HG03575 (cell line): ENCODE data around the gene GPANK1.

ENCODE experiments used
- ATAC-seq: cut with Tn5 transposase; IDR thresholded peaks from one replicate; pipeline ENCODE4 v1.9.1; 2021; ENCODE audit not compliant: unreplicated experiment, insufficient number of reproducible peaks, low FRiP score; ENCODE audit errors: extremely low read depth

The GPANK1 gene

GRCh38 chr6:31665501-31666336 lies 922 bp upstream of the GPANK1 start, which contains the start of gene CSNK2B:
Gene CSNK2B (plus strand): TSS chr6:31666080. CDS start chr6:31666832, 752 bp downstream.
- peak; percentile 57 for ATAC-seq

DNA sequence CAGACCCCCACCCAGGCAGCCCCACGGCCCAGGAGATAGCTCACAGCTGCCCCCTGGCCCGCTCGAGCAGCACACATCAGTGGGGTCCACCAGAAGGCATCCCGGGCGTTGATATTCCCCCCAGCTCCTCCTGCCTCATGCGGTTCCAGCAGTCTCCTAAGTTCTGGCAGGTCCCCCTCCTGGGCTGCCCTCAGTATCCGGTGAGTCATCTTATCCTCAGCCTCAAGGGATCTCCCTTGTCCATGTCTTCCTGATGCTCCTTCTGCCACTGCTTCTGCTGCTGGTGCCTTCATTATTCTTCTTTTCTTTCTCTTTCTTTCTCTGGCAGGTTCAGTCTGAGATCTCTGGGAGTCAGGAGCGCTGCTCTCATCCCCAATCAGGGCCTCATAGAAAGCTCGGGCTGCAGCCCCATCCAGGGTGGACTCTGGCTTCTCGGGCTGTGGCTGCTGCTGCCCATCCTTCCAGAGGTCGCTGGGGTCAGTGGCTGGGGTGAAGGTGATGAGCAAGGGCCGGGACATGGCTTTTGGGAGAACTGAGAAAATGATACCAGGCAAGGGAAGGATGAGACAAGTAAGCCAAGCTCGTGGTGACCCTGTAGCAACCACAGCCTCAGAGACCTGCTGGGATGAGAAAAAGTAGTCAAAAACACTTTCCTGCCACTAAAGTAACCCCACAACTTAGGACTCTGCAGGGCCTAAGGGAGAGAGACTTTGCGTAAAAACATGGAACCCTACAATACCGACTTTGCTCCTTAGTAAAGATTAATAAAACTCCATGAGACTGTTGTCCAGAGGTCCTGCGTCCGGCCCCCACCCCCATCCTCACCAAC lies 622 bp downstream of the GPANK1 start:
- ATAC-seq = no peak

- ATAC-seq = no peak
These were observed 1.5 kb downstream of the GPANK1 start for GRCh38 chr6:31663126-31663960.

DNA sequence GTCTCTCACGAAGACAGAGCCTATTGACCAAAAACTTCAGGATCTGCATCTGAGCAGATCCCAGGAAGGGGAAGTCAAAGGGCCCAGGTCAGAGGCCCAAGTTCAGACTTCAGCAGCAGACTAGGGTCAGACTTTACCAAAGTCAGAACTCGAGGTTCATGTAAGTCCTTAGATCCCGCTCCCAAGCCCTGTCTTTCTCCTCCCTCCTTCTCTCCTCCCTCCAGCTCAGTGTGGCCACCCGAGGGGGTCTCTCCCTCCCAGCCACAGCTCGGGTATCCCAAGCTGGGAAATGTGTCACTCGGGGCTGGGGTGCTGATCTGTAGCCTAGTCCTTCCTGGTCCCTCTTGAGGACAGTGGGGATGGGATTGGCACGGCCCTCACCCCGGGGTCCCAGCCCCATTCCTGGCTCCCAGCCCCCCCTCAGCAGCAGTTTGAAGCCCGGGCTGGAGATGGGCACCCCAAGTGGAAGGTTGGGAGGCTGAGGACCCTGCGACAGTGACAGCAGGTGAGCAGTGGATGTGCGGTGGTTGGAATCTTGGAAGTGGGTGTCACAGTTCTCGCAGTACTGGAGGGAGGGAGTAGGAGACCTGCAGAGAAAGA lies 2.6 kb downstream of the GPANK1 start:
- ATAC-seq = no peak

GRCh38 chr6:31661262-31662123 lies 3.3 kb downstream of the GPANK1 start:
- ATAC-seq = no peak

DNA sequence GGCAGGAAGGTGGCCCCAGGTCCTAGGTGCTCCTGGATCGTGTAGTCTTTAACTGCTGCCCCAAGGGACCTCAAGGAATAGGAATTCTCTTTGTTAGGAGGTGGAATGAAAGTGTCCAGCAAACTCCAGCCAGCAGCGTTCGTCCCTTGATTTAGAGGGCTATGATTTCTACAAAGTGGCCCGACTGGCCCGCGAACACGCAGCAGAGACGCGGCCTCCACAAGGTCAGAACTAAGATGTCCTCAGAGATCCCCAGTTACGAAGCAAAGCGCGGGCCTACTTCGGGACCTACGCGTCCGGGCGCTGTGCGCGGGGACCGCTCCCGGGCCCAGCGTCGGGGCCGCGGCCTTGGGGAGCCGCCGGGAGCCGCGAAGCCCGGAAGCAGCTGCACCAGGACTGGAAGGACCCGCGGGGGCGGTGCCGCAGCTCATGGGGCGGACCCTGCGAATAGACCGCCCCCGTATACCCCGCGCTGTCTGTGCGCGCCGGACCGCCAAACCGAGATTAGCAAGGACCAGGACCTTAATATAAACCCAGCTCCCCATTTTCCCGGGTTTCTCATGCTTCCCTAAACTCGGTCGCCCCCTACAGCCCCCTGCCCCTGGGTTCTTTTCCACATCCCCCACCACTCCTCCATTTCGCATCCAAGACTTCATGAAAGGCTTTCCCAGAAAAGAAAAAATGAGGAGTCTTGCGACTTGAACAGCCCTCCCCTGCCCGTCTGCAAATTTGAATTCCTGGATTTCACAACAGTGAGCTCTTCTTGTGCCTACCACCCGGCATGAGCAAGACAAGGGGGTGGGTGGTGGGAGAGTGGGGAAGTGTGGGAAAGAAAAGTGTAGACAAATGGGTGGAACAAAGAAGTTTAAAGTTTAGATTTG lies 4.2 kb downstream of the GPANK1 start, which contains the start of gene C6orf47:
TSS of gene C6orf47 (minus strand) at position 398 of the 881 bp plus-strand sequence. CDS start 831 bp downstream, outside the sequence.
- no peak for ATAC-seq

- no peak for ATAC-seq
These were observed 5.0 kb downstream of the GPANK1 start for GRCh38 chr6:31659649-31660380.

- ATAC-seq = no peak
These were observed 5.7 kb downstream of the GPANK1 start for GRCh38 chr6:31658983-31659648.

- ATAC-seq = no peak
These were observed 6.6 kb downstream of the GPANK1 start for GRCh38 chr6:31658158-31658688.

- no peak for ATAC-seq
These were observed 7.2 kb downstream of the GPANK1 start for GRCh38 chr6:31657406-31658157.

DNA sequence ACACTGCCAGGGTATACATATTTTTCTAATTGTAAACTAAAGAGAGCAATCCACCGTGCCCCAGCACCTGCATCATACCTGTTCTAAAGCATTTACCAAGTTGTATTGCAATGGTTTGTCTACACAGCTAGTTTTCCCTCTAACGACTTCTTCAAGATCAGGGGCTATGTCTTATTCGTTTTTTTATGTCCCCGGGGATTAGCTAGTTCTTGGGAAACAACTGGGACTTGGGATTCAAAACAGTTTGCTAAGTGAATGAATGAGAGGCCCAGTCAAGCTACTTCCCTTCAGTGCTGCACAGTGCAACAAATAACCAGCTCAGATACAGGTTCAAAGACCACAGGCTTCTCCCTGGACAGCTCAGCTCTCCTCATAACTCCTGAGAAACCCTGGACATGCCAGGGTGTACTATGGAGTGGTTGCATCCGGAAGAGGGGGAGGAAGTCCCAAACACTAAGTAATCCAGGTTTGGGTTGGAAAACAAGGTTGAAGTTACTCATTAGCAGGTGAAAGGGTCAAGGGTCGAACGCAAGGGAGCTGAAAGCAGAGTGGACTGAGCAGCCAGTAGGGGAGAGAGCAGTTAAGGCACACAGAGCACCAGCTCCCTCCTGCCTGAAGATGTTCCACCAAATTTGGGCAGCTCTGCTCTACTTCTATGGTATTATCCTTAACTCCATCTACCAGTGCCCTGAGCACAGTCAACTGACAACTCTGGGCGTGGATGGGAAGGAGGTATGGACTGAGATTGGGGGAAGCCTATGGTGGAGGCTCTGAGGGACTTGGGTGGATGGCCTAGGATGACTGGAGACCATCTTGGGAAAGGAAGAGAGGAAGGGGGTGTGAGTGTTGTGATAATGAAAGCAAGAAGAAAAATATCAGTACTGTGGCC lies 9.2 kb downstream of the GPANK1 start, which contains the start of gene APOM:
TSS of gene APOM (plus strand) at position 546 of the 889 bp plus-strand sequence. CDS start at position 619, 73 bp downstream.
- no peak for ATAC-seq

- ATAC-seq = no peak
These were observed 10.0 kb downstream of the GPANK1 start for GRCh38 chr6:31654574-31655348.
